ENCODE results near the gene NKAIN1. TPM values are rescaled to one million over a fixed set of nuclear protein-coding genes. Genes with fewer than 3 reads are reported as not detected.

Gene NKAIN1
- total and polyA plus RNA-seq, 4 experiments from 2014 or later, result not detected

GRCh38 chr1:31249854-31250253 lies 10.2 kb upstream of the NKAIN1 start:
- Mint-ChIP-seq H3K9me3 (no peaks in the 10 kb centered on the region), H3K4me1 (no peaks in the 10 kb centered on the region), H3K27ac (no peak overlapping the region), H3K4me3 (no peak overlapping the region), H3K36me3 (no peaks in the 10 kb centered on the region), H3K27me3 (no peaks in the 10 kb centered on the region)
- Histone ChIP-seq H3K9me3 (ENCODE audit: control insufficient read depth in 1 of 2, low read length in 2 of 2) (no peaks in the 10 kb centered on the region), H3K27me3 (ENCODE audit: insufficient read depth, low read length) (no peaks in the 10 kb centered on the region), H3K36me3 (ENCODE audit: insufficient read depth, low read length) (no peaks in the 10 kb centered on the region), H3K27ac (ENCODE audit: low read depth, low read length) (no peak overlapping the region), H3K4me3 (ENCODE audit: low read length in 2 of 2) (no peak overlapping the region), H3K4me1 (ENCODE audit: insufficient read depth, low read length) (no peaks in the 10 kb centered on the region)
- CTCF ChIA-PET (ENCODE audit: partially characterized antibody), result no interaction called here
- POLR2A ChIA-PET (ENCODE audit: partially characterized antibody), result no interaction called here
- no peak for DNase-seq
- intact Hi-C loops (cut with micrococcal nuclease), result no loop called here

- H3K4me3 Mint-ChIP-seq, result no peak overlapping the region
- H3K4me1 Mint-ChIP-seq, result no peaks in the 10 kb centered on the region
- intact Hi-C loops (cut with micrococcal nuclease), result no loop called here
- ChIA-PET POLR2A (ENCODE audit: partially characterized antibody) (no interaction called here), CTCF (ENCODE audit: partially characterized antibody) (interaction anchor here (1.3 kb wide), 1 partner anchor 146 kb away, joined by 4 read pairs; no protein-coding TSS in a partner anchor)
- no peak for DNase-seq
- no peak overlapping the region for H3K4me3 ChIP-seq (ENCODE audit: low read length in 2 of 2)
- no peaks in the 10 kb centered on the region for H3K9me3 Mint-ChIP-seq
- H3K27me3 Mint-ChIP-seq, result no peaks in the 10 kb centered on the region
- peak overlapping the region in 1 of 7 donors; percentile 51 for H3K27ac Mint-ChIP-seq
- H3K27ac ChIP-seq (ENCODE audit: low read depth, low read length), result no peak overlapping the region
- no peaks in the 10 kb centered on the region for H3K27me3 ChIP-seq (ENCODE audit: insufficient read depth, low read length)
- H3K36me3 Mint-ChIP-seq, result no peaks in the 10 kb centered on the region
- no peaks in the 10 kb centered on the region for H3K36me3 ChIP-seq (ENCODE audit: insufficient read depth, low read length)
- no peaks in the 10 kb centered on the region for H3K4me1 ChIP-seq (ENCODE audit: insufficient read depth, low read length)
- no peaks in the 10 kb centered on the region for H3K9me3 ChIP-seq (ENCODE audit: control insufficient read depth in 1 of 2, low read length in 2 of 2)
These were observed 8.6 kb upstream of the NKAIN1 start for GRCh38 chr1:31248276-31248675.

- H3K27me3 Mint-ChIP-seq, result peaks cover 9% of the 10 kb centered on the region in 2 donors
- H3K9me3 Mint-ChIP-seq, result no peaks in the 10 kb centered on the region
- H3K4me1 Mint-ChIP-seq, result peaks cover 0 to 10% (median 5%) of the 10 kb centered on the region in 4 donors
- Histone ChIP-seq H3K4me1 (ENCODE audit: insufficient read depth, low read length) (no peaks in the 10 kb centered on the region), H3K4me3 (ENCODE audit: low read length in 2 of 2) (no peak overlapping the region), H3K9me3 (ENCODE audit: control insufficient read depth in 1 of 2, low read length in 2 of 2) (no peaks in the 10 kb centered on the region), H3K27ac (ENCODE audit: low read depth, low read length) (no peak overlapping the region), H3K27me3 (ENCODE audit: insufficient read depth, low read length) (peaks cover 11% of the 10 kb centered on the region), H3K36me3 (ENCODE audit: insufficient read depth, low read length) (no peaks in the 10 kb centered on the region)
- H3K27ac Mint-ChIP-seq, result no peak overlapping the region
- intact Hi-C loops (cut with micrococcal nuclease), result no loop called here
- H3K4me3 Mint-ChIP-seq, result no peak overlapping the region
- ChIA-PET POLR2A (ENCODE audit: partially characterized antibody) (no interaction called here), CTCF (ENCODE audit: partially characterized antibody) (no interaction called here)
- DNase-seq, result no peak
- H3K36me3 Mint-ChIP-seq, result no peaks in the 10 kb centered on the region
These were observed 4.6 kb upstream of the NKAIN1 start for GRCh38 chr1:31244326-31244725.

GRCh38 chr1:31243501-31244286 lies 4.0 kb upstream of the NKAIN1 start:
- H3K27ac Mint-ChIP-seq, result no peak overlapping the region

GRCh38 chr1:31241321-31241720 lies 1.6 kb upstream of the NKAIN1 start:
- POLR2A ChIA-PET (ENCODE audit: partially characterized antibody), result no interaction called here

More at GRCh38 chr1:31243501-31244286, 4.0 kb upstream of the NKAIN1 start:
- H3K4me3 ChIP-seq (ENCODE audit: low read length in 2 of 2), result no peak overlapping the region
- H3K4me1 ChIP-seq (ENCODE audit: insufficient read depth, low read length), result no peaks in the 10 kb centered on the region
- ChIA-PET CTCF (ENCODE audit: partially characterized antibody) (interaction anchor here (0.7 kb wide), 1 partner anchor 1851 kb away, joined by 3 read pairs; no protein-coding TSS in a partner anchor), POLR2A (ENCODE audit: partially characterized antibody) (interaction anchor here (0.7 kb wide), 1 partner anchor 116 kb away, joined by 3 read pairs; no protein-coding TSS in a partner anchor)
- no peaks in the 10 kb centered on the region for H3K36me3 Mint-ChIP-seq
- H3K4me3 Mint-ChIP-seq, result no peak overlapping the region
- H3K9me3 ChIP-seq (ENCODE audit: control insufficient read depth in 1 of 2, low read length in 2 of 2), result no peaks in the 10 kb centered on the region
- peaks cover 3 to 15% (median 9%) of the 10 kb centered on the region in 4 donors for H3K4me1 Mint-ChIP-seq
- H3K27me3 ChIP-seq (ENCODE audit: insufficient read depth, low read length), result peaks cover 15% of the 10 kb centered on the region
- intact Hi-C loops (cut with micrococcal nuclease), result no loop called here
- no peak for DNase-seq
- H3K27me3 Mint-ChIP-seq, result peaks cover 14% of the 10 kb centered on the region in 2 donors
- H3K36me3 ChIP-seq (ENCODE audit: insufficient read depth, low read length), result no peaks in the 10 kb centered on the region
- peaks cover 0 to 2% (median 0%) of the 10 kb centered on the region in 8 donors for H3K9me3 Mint-ChIP-seq
- H3K27ac ChIP-seq (ENCODE audit: low read depth, low read length), result no peak overlapping the region

GRCh38 chr1:31238986-31239613 lies 587 bp downstream of the NKAIN1 start:
- peaks cover 27% of the 10 kb centered on the region for H3K27me3 ChIP-seq (ENCODE audit: insufficient read depth, low read length)
- H3K27ac ChIP-seq (ENCODE audit: low read depth, low read length), result no peak overlapping the region
- peaks cover 3 to 22% (median 12%) of the 10 kb centered on the region in 4 donors for H3K4me1 Mint-ChIP-seq
- H3K36me3 ChIP-seq (ENCODE audit: insufficient read depth, low read length), result no peaks in the 10 kb centered on the region
- H3K9me3 Mint-ChIP-seq, result peaks cover 0 to 3% (median 0%) of the 10 kb centered on the region in 8 donors
- peaks cover 37 to 44% of the 10 kb centered on the region in 2 donors for H3K27me3 Mint-ChIP-seq
- H3K4me3 ChIP-seq (ENCODE audit: low read length in 2 of 2), result no peak overlapping the region
- no peak for DNase-seq
- H3K4me3 Mint-ChIP-seq, result peak overlapping the region in 7 of 8 donors; percentile 49 to 79 (median 68)
- H3K9me3 ChIP-seq (ENCODE audit: control insufficient read depth in 1 of 2, low read length in 2 of 2), result no peaks in the 10 kb centered on the region
- POLR2A ChIA-PET (ENCODE audit: partially characterized antibody), result no interaction called here
- intact Hi-C loops (cut with micrococcal nuclease), result no loop called here
- no peak overlapping the region for H3K27ac Mint-ChIP-seq
- H3K36me3 Mint-ChIP-seq, result no peaks in the 10 kb centered on the region
- no peaks in the 10 kb centered on the region for H3K4me1 ChIP-seq (ENCODE audit: insufficient read depth, low read length)
- CTCF ChIA-PET (ENCODE audit: partially characterized antibody), result no interaction called here

More at GRCh38 chr1:31241321-31241720, 1.6 kb upstream of the NKAIN1 start:
- H3K4me3 ChIP-seq (ENCODE audit: low read length in 2 of 2), result no peak overlapping the region
- H3K4me1 Mint-ChIP-seq, result peaks cover 3 to 22% (median 12%) of the 10 kb centered on the region in 4 donors
- peaks cover 0 to 2% (median 0%) of the 10 kb centered on the region in 8 donors for H3K9me3 Mint-ChIP-seq
- no peaks in the 10 kb centered on the region for H3K9me3 ChIP-seq (ENCODE audit: control insufficient read depth in 1 of 2, low read length in 2 of 2)
- H3K27me3 ChIP-seq (ENCODE audit: insufficient read depth, low read length), result peaks cover 24% of the 10 kb centered on the region
- CTCF ChIA-PET (ENCODE audit: partially characterized antibody), result no interaction called here
- H3K36me3 ChIP-seq (ENCODE audit: insufficient read depth, low read length), result no peaks in the 10 kb centered on the region
- no peak overlapping the region for H3K27ac Mint-ChIP-seq
- peaks cover 27 to 29% of the 10 kb centered on the region in 2 donors for H3K27me3 Mint-ChIP-seq
- no peaks in the 10 kb centered on the region for H3K36me3 Mint-ChIP-seq
- intact Hi-C loops (cut with micrococcal nuclease), result no loop called here
- peak overlapping the region in 1 of 8 donors; percentile 69 for H3K4me3 Mint-ChIP-seq
- DNase-seq, result no peak
- H3K4me1 ChIP-seq (ENCODE audit: insufficient read depth, low read length), result no peaks in the 10 kb centered on the region
- H3K27ac ChIP-seq (ENCODE audit: low read depth, low read length), result no peak overlapping the region

- Mint-ChIP-seq H3K4me1 (peaks cover 3 to 22% (median 12%) of the 10 kb centered on the region in 4 donors), H3K27me3 (peaks cover 37 to 45% of the 10 kb centered on the region in 2 donors), H3K4me3 (peak overlapping the region in 7 of 8 donors; percentile 49 to 79 (median 68)), H3K9me3 (peaks cover 0 to 3% (median 0%) of the 10 kb centered on the region in 8 donors), H3K27ac (no peak overlapping the region), H3K36me3 (no peaks in the 10 kb centered on the region)
- Histone ChIP-seq H3K4me1 (ENCODE audit: insufficient read depth, low read length) (no peaks in the 10 kb centered on the region), H3K4me3 (ENCODE audit: low read length in 2 of 2) (no peak overlapping the region), H3K27ac (ENCODE audit: low read depth, low read length) (no peak overlapping the region), H3K9me3 (ENCODE audit: control insufficient read depth in 1 of 2, low read length in 2 of 2) (no peaks in the 10 kb centered on the region), H3K36me3 (ENCODE audit: insufficient read depth, low read length) (no peaks in the 10 kb centered on the region), H3K27me3 (ENCODE audit: insufficient read depth, low read length) (peaks cover 27% of the 10 kb centered on the region)
- CTCF ChIA-PET (ENCODE audit: partially characterized antibody), result no interaction called here
- POLR2A ChIA-PET (ENCODE audit: partially characterized antibody), result no interaction called here
- intact Hi-C loops (cut with micrococcal nuclease), result no loop called here
- DNase-seq, result no peak
These were observed 1.1 kb downstream of the NKAIN1 start for GRCh38 chr1:31238612-31238985.

All from CD4-positive, alpha-beta memory T cell (primary cell).